NT2/D1 (cell line): ENCODE data around the gene MACF1.
A peak's percentile ranks its signal among the peaks of the same experiment; 100 is the strongest.

Source experiments
- DNase-seq: peaks from one replicate; pipeline ENCODE4 v3.0.0-alpha.2; 2011; ENCODE audit warnings: low read depth, low spot score
- H3K27me3 ChIP-seq: 2 replicates; pipeline ENCODE4 v1.6.0; 2011; ENCODE audit warnings: mild to moderate bottlenecking; ENCODE audit not compliant: insufficient read length, insufficient read depth
- H3K36me3 ChIP-seq: 2 replicates; pipeline ENCODE4 v1.6.1; 2011; ENCODE audit warnings: mild to moderate bottlenecking, low read length, mixed read lengths; ENCODE audit not compliant: insufficient read depth, insufficient read length
- H3K4me1 ChIP-seq: 2 replicates; pipeline ENCODE4 v1.5.1; 2011; ENCODE audit not compliant: insufficient read depth, insufficient read length
- H3K4me3 ChIP-seq: 2 replicates; pipeline ENCODE4 v1.5.1; 2011; ENCODE audit warnings: low read depth; ENCODE audit not compliant: insufficient read length
- H3K9ac ChIP-seq: 2 replicates; pipeline ENCODE4 v1.6.0; 2011; ENCODE audit warnings: low read depth; ENCODE audit not compliant: insufficient read length
- H3K9me3 ChIP-seq: 2 replicates; pipeline ENCODE4 v1.5.1; 2011; ENCODE audit warnings: mild to moderate bottlenecking, low read length; ENCODE audit not compliant: insufficient read depth
- SUZ12 ChIP-seq: IDR thresholded peaks from 2 replicates; pipeline ENCODE4 v1.6.1; 2011; ENCODE audit not compliant: insufficient read length, insufficient read depth; ENCODE audit errors: extremely low read depth
- YY1 ChIP-seq: IDR thresholded peaks from 2 replicates; pipeline ENCODE4 v1.6.1; 2011; ENCODE audit not compliant: insufficient read length, insufficient read depth
- ZNF274 ChIP-seq: IDR thresholded peaks from 2 replicates; pipeline ENCODE4 v1.6.1; 2011; ENCODE audit warnings: mild to moderate bottlenecking, low read depth, low read length

Gene MACF1

GRCh38 chr1:39407896-39408640, 203.6 kb downstream of the MACF1 start:
- Histone ChIP-seq H3K4me3 (peak overlapping the region; percentile 75), H3K9me3 (no peaks in the 10 kb centered on the region), H3K9ac (peak overlapping the region; percentile 90), H3K36me3 (peaks cover 31% of the 10 kb centered on the region), H3K27me3 (no peaks in the 10 kb centered on the region), H3K4me1 (peaks cover 3% of the 10 kb centered on the region)
- DNase-seq: no peak
- no peak for TF ChIP-seq ZNF274
- TF ChIP-seq YY1: no peak
- TF ChIP-seq SUZ12: no peak

DNA sequence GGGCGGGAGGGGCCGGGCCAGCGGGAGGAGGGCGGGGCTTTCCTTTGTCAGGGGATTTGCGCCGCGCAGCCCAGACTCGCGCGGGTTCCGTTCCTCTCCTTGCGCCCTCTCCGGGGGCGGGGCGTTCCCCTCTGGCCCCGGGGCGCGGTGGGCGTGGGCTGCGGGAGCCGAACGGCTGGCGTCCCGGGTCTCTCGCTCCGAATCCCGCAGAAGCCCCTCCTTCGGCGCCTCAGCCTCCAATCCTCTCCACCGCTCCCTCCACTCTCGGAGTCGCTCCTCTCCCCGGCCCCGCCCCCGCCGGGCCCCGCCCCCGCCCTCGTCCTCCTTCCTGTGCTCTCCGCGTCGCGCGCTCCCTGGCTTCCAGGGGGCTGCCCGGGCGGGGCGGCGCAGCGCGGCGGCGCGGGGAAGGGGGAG, 204.2 kb downstream of the MACF1 start:
- Histone ChIP-seq H3K9me3 (no peaks in the 10 kb centered on the region), H3K36me3 (peaks cover 33% of the 10 kb centered on the region), H3K27me3 (no peaks in the 10 kb centered on the region), H3K4me3 (peak overlapping the region; percentile 75), H3K9ac (peak overlapping the region; percentile 90), H3K4me1 (peaks cover 3% of the 10 kb centered on the region)
- peak; percentile 93 for DNase-seq
- no peak for TF ChIP-seq SUZ12
- no peak for TF ChIP-seq YY1
- TF ChIP-seq ZNF274: no peak

- DNase-seq: peak; percentile 86
- TF ChIP-seq ZNF274 (no peak), SUZ12 (no peak), YY1 (no peak)
- H3K36me3 ChIP-seq: peaks cover 39% of the 10 kb centered on the region
Measured at GRCh38 chr1:39409055-39409816, 204.7 kb downstream of the MACF1 start.

DNA sequence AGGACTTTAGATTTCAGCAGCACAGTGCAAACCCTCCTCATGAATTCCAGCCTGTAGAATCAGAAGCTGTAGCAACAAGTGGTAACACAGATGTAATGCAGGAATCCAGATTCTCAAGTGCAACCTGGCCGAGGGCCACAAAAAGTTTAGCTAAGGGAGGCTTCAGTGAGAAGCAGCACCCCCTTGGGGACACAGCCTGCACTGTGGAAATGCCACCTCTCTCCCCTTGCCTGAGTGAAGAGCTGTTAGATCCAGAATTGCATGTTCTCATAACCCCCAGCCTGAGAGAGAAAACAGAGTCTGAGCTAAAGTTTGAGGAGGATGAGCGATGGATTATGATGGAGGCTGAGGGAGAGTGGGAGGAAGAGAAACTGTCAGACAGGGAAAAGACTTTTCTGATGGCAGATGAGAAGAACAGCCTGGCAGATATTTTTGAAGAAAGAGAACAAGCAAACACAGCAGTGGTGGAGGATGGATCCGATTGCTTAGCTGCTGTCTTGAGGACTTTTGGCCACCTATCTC, 206.5 kb downstream of the MACF1 start:
- Histone ChIP-seq H3K4me3 (peak overlapping the region; percentile 22), H3K27me3 (no peaks in the 10 kb centered on the region), H3K9me3 (no peaks in the 10 kb centered on the region), H3K36me3 (peaks cover 54% of the 10 kb centered on the region), H3K4me1 (peaks cover 3% of the 10 kb centered on the region), H3K9ac (peak overlapping the region; percentile 21)
- TF ChIP-seq YY1 (no peak), SUZ12 (no peak), ZNF274 (no peak)
- DNase-seq: peak; percentile 57

More at GRCh38 chr1:39409055-39409816, 204.7 kb downstream of the MACF1 start:
- Histone ChIP-seq H3K9ac (peak overlapping the region; percentile 82), H3K9me3 (no peaks in the 10 kb centered on the region), H3K4me3 (peak overlapping the region; percentile 72), H3K4me1 (peaks cover 3% of the 10 kb centered on the region), H3K27me3 (no peaks in the 10 kb centered on the region)

GRCh38 chr1:39411526-39412478, 207.3 kb downstream of the MACF1 start:
- peak overlapping the region; percentile 22 for H3K4me3 ChIP-seq
- no peak for DNase-seq
- peaks cover 63% of the 10 kb centered on the region for H3K36me3 ChIP-seq
- H3K9me3 ChIP-seq: no peaks in the 10 kb centered on the region
- H3K4me1 ChIP-seq: peaks cover 3% of the 10 kb centered on the region
- no peaks in the 10 kb centered on the region for H3K27me3 ChIP-seq
- peak overlapping the region; percentile 21 for H3K9ac ChIP-seq
- TF ChIP-seq YY1: no peak
- TF ChIP-seq ZNF274: no peak
- TF ChIP-seq SUZ12: no peak

- Histone ChIP-seq H3K4me3 (no peak overlapping the region), H3K36me3 (peaks cover 71% of the 10 kb centered on the region), H3K9ac (no peak overlapping the region), H3K27me3 (no peaks in the 10 kb centered on the region), H3K4me1 (peaks cover 3% of the 10 kb centered on the region), H3K9me3 (no peaks in the 10 kb centered on the region)
- DNase-seq: no peak
- TF ChIP-seq SUZ12 (no peak), YY1 (no peak), ZNF274 (no peak)
Measured at GRCh38 chr1:39412892-39413291, 208.4 kb downstream of the MACF1 start.
